ENCODE results near the gene USP20. TPM values are rescaled to one million over a fixed set of nuclear protein-coding genes. Genes with fewer than 3 reads are reported as not detected.

Gene USP20
- total RNA-seq, 2 experiments from 2014 or later = 14.4 to 24.1 TPM

- CTCF ChIA-PET (ENCODE audit: unreplicated experiment) = interaction anchor here (0.6 kb wide), 1 partner anchor 23 kb away, joined by 3 read pairs; no protein-coding TSS in a partner anchor
- Histone ChIP-seq H3K9me2 (ENCODE audit: insufficient read depth, low read length) (no peaks in the 10 kb centered on the region), H4K20me1 (ENCODE audit: insufficient read depth, low read length) (no peaks in the 10 kb centered on the region), H3K79me2 (ENCODE audit: insufficient read depth, low read depth, low read length) (peaks cover 14% of the 10 kb centered on the region; the same call in 1 of the 2 replicates), H3K27ac (ENCODE audit: low read depth, low read length, poor library complexity, severe bottlenecking) (peak overlapping the region; percentile 93), H3K4me2 (ENCODE audit: low read length) (peak overlapping the region; percentile 95), H3K4me1 (ENCODE audit: insufficient read depth, low read length, poor library complexity, severe bottlenecking) (peaks cover 55% of the 10 kb centered on the region), H3K36me3 (ENCODE audit: insufficient read depth, low read length) (peaks cover 29% of the 10 kb centered on the region), H2AFZ (ENCODE audit: low read length) (peak overlapping the region; percentile 33; the same call in 1 of the 2 replicates), H3K9me3 (ENCODE audit: low read length) (peaks cover under 1% of the 10 kb centered on the region; the same call in 1 of the 2 replicates), H3K4me3 (ENCODE audit: low read depth, low read length, poor library complexity, severe bottlenecking) (peak overlapping the region; percentile 66)
- POLR2A ChIA-PET = interaction anchor here (0.6 to 1.8 kb wide), 2 partner anchors 49 to 170 kb away, joined by 3 to 7 read pairs; partner anchors contain the start of genes C9orf78, GPR107 and USP20
- TF ChIP-seq CTCF (conservative IDR thresholded peaks at IDR 0.05; ENCODE audit: low read length) (peak; percentile 31; the same call in 1 of the 2 replicates), EZH2phosphoT487 (IDR thresholded peaks at IDR 0.05; ENCODE audit: borderline replicate concordance, low read depth, low read length) (no peak)
- BruUV-seq (replicated peaks) = no TSS peak
- peak; percentile 97 for DNase-seq (ENCODE audit: low spot score)
- intact Hi-C loops (cut with micrococcal nuclease; ENCODE audit: unreplicated experiment) = loop anchor here (1.0 to 2.0 kb wide), 4 partner anchors 50 to 356 kb away; partner anchors contain the start of genes C9orf78 and USP20
Measured at GRCh38 chr9:129884220-129885017, 49.2 kb downstream of the USP20 start.

- no peaks in the 10 kb centered on the region for H4K20me1 ChIP-seq (ENCODE audit: insufficient read depth, low read length)
- H3K4me1 ChIP-seq (ENCODE audit: insufficient read depth, low read length, poor library complexity, severe bottlenecking) = peaks cover 61% of the 10 kb centered on the region
- peaks cover 14% of the 10 kb centered on the region; the same call in 1 of the 2 replicates for H3K79me2 ChIP-seq (ENCODE audit: insufficient read depth, low read depth, low read length)
- no TSS peak for BruUV-seq (replicated peaks)
- H3K9me3 ChIP-seq (ENCODE audit: low read length) = peaks cover 4% of the 10 kb centered on the region; the same call in 1 of the 2 replicates
- peak overlapping the region; percentile 95 for H3K4me2 ChIP-seq (ENCODE audit: low read length)
- ChIA-PET POLR2A (interaction anchor here (0.6 to 2.0 kb wide), 5 partner anchors 50 to 169 kb away, joined by 3 to 16 read pairs (median 4); partner anchors contain the start of genes C9orf78, GPR107 and USP20), CTCF (ENCODE audit: unreplicated experiment) (interaction anchor here (0.6 kb wide), 1 partner anchor 23 kb away, joined by 3 read pairs; no protein-coding TSS in a partner anchor)
- H3K4me3 ChIP-seq (ENCODE audit: low read depth, low read length, poor library complexity, severe bottlenecking) = peak overlapping the region; percentile 66
- H3K9me2 ChIP-seq (ENCODE audit: insufficient read depth, low read length) = no peaks in the 10 kb centered on the region
- TF ChIP-seq CTCF (conservative IDR thresholded peaks at IDR 0.05; ENCODE audit: low read length) (0 out of 2 replicates have a peak, but pooled peaks have one; percentile 3), EZH2phosphoT487 (IDR thresholded peaks at IDR 0.05; ENCODE audit: borderline replicate concordance, low read depth, low read length) (no peak)
- peak overlapping the region; percentile 93 for H3K27ac ChIP-seq (ENCODE audit: low read depth, low read length, poor library complexity, severe bottlenecking)
- peak overlapping the region; percentile 33; the same call in 1 of the 2 replicates for H2AFZ ChIP-seq (ENCODE audit: low read length)
- intact Hi-C loops (cut with micrococcal nuclease; ENCODE audit: unreplicated experiment) = loop anchor here (1.0 to 2.0 kb wide), 3 partner anchors 50 to 356 kb away; partner anchors contain the start of genes C9orf78 and USP20
- DNase-seq (ENCODE audit: low spot score) = peak; percentile 56
- peaks cover 33% of the 10 kb centered on the region for H3K36me3 ChIP-seq (ENCODE audit: insufficient read depth, low read length)
Measured at GRCh38 chr9:129885018-129885669, 49.9 kb downstream of the USP20 start.

All from OCI-LY7 (cell line).